SU-DHL-6 (cell line): ENCODE measurements around the gene MYOZ3.

Experiments
- EZH2phosphoT487 ChIP-seq: fragments of 200-600 bp; sonication (generic), shearing (Covaris generic); conservative IDR thresholded peaks from 2 replicates; pipeline ENCODE4 v1.6.1; 2018; ENCODE audit warnings: mild to moderate bottlenecking, antibody characterized with exemption, low read length, moderate library complexity, mixed read lengths
- TF ChIP-seq, protein P1 (sequence below): fragments of 200-600 bp; sonication (generic); IDR thresholded peaks from one replicate; pipeline ENCODE4 v1.5.1; 2017; ENCODE audit warnings: antibody characterized with exemption, mild to moderate bottlenecking, low read length, moderate library complexity; ENCODE audit not compliant: insufficient read depth, poor library complexity, severe bottlenecking

DNA sequence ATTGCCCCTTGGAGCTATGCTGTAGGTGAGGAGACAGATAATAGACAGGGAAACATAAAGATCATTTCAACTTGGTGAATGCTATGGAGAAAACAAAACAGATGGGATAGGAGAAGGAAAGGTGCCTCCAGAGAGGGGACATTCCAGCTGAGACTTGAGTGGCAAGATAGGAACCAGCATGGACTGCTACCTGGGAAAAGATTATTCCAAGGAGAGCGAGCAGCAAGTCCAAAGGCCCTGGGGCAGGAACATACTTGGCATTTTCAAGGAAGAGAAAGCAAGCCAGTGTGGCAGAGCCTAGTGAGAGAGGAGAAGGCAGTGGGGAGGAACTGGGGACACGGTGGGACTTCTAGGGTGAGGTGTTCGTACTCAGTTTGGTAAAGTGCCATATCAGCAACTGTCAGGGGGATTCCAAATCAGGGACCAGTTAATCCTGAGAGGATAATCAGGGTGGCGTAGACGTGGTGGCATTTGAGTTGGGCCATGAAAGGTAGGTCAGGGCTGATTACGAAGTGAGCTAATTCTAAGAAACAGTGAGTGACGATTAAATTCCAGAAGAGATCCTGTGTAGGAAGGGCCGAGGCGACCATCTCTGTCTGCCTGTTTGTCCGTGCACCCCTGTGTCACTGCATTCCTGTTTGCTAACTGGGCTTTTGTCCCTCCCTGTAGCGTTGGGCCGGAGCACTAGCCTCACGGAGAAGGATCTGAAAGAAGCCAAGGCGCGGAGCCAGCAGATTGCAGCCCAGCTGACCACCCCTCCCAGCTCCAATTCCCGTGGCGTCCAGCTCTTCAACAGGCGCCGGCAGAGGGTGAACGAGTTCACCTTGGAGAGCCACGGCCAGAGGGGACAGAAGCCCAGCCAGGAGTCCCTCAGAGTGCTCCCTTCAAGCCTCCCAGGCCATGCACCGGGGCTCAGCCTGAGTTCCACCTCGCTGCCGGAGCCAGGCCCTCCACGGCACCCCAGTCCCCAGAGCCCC, 13.5 kb upstream of the MYOZ3 start:
- TF ChIP-seq, protein P1, sequence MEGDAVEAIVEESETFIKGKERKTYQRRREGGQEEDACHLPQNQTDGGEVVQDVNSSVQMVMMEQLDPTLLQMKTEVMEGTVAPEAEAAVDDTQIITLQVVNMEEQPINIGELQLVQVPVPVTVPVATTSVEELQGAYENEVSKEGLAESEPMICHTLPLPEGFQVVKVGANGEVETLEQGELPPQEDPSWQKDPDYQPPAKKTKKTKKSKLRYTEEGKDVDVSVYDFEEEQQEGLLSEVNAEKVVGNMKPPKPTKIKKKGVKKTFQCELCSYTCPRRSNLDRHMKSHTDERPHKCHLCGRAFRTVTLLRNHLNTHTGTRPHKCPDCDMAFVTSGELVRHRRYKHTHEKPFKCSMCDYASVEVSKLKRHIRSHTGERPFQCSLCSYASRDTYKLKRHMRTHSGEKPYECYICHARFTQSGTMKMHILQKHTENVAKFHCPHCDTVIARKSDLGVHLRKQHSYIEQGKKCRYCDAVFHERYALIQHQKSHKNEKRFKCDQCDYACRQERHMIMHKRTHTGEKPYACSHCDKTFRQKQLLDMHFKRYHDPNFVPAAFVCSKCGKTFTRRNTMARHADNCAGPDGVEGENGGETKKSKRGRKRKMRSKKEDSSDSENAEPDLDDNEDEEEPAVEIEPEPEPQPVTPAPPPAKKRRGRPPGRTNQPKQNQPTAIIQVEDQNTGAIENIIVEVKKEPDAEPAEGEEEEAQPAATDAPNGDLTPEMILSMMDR = no peak
- no peak for TF ChIP-seq EZH2phosphoT487
